ENCODE data around the gene SLIT3.

GRCh38 chr5:169064093-169064492, 236.8 kb downstream of the SLIT3 start:
- TF ChIP-seq CTCF (IDR thresholded peaks at IDR 0.05) (no peak), POLR2AphosphoS5 (IDR thresholded peaks at IDR 0.05) (no peak), POLR2A (IDR thresholded peaks at IDR 0.05) (no peak)
